Brain pericyte (primary cell): ENCODE measurements around the gene CERS6.

Experiments used
- DNase-seq: peaks from one replicate; pipeline ENCODE4 v3.0.0-alpha.2; 2012; ENCODE audit warnings: low read depth, low spot score

Gene CERS6

DNA sequence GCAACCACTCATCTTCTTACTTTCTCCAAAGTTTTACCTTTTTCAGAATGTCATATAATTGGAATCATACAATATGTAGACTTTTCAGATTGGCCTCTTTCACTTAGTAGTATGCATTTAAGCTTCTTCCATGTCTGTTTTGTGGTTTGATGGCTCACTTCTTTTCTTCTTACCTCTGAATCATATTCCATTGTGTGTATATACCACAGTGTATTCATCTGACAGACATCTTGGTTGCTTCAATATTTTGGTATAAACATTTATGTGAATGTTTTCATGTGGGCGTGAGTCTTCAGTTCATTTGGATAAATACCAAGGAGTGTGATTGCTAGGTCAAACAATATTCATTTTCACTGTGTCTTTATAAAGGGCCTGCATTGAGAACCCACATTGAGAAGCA lies 210.3 kb downstream of the CERS6 start:
- no peak for DNase-seq

DNA sequence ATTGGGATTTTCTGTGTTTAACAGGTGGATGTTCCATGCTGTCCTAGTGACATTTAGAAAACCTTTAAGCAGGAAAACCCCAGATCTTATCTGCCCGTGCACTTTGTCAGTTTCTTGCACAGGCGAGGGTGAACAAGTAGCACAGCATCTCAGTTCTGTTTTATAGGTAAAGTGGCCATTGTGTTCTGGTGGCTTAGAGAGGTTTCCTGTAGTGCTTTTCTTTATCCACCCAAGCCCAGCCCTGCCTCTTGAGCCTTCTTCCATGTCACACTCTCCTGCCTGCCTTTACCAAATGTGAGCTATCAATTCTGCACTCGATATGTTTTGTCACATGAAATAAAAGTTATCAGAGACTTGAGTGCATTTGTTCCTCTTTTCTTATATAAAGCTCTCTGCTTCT lies 211.1 kb downstream of the CERS6 start:
- DNase-seq, result no peak

DNA sequence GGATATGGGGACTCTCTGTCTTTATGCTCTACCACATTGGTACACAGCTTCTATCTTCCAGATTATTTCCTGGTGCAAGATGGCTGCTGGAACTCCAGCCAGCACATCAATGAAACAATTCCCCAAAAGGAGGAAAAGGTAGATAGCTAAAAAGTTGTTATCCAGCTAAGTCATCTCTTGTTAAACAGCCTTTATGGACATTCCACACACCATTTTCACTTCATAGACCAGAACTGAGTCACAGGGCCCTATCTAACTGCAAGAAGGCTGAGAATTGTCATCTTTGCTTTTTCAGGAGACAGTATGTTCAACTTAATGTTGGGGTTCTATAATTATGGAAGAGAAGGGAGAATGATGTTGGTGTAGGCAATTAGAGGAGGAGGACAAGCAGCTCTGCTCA lies 213.1 kb downstream of the CERS6 start:
- DNase-seq, result no peak

DNA sequence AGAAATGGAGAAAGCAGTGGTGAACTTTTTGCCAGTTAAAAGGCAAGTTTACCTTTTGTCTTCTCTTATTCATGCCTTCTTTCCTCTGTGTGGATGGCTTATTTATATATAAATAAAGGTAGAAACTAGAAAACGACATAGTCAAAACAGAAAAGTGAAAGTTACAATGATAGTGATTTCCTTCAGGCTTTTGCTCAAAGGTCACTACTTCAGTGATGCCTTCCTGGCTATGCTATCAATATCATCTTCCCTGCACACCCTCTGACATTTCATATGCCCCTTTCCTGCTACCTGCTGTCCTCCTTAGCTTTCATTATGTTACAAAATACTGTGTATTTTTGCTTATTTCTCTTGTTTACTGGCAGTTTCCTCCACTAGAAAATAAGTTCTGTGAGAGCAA lies 214.4 kb downstream of the CERS6 start:
- DNase-seq, result no peak

DNA sequence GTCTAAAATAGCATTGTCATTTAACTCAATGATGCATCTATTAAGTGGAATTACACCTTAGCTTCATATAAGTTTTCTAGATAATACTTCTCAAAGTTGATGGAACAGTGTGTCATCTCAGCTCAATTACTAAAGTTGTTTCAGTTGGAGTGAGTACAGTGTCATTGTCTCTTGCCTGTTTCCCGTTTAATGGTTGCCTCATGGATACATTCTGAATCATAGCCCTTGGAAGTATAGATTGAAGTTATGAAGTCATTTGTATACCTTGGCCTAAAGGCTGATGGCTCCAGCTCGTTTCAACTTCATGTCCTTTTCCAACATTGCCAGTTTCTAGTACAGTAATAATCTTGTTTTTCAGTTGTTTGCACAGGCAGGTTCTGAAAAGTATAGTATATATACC lies 215.9 kb downstream of the CERS6 start:
- no peak for DNase-seq

DNA sequence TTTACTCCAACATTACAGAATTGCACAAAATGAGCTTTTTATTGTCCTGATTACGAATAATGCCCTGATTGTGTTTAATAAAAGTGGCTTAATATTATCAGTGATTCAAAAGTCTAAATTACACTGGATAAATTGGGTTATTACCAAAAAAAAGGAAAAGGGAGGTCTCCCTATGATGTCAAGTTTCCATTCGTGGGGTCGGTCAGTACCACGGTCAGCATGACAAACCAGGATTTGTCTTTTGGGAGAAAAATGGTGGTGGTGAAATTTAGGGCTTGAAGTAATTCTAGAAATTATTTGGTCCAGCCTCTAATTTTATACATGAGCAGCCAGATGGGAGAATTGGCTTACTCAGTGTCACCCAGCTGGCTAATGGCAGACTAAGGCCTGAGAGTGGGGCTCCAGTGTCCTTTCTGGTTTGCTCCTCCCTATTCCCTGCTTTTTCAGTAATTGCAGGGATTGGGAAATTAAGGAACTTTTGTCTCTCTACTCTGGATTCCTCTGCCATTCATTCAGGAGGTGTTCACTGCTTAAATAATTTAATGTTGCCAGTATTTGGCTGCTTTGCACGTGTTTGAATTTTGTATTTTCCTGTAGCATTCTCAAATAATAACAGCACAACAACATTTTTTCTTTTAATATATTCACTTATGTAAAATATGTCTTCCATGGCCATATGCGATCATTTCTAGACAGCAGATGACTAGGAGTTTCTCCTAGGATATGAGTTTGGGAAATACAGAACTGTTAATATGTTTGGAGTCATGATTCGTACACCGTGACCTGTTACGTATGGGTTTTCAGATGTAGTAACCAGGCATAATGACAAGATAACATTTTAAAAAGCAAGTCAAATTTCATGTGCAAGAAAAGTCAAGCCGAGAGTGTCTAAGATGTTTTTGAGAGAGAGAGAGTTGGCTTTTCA lies 217.5 kb downstream of the CERS6 start:
- no peak for DNase-seq

DNA sequence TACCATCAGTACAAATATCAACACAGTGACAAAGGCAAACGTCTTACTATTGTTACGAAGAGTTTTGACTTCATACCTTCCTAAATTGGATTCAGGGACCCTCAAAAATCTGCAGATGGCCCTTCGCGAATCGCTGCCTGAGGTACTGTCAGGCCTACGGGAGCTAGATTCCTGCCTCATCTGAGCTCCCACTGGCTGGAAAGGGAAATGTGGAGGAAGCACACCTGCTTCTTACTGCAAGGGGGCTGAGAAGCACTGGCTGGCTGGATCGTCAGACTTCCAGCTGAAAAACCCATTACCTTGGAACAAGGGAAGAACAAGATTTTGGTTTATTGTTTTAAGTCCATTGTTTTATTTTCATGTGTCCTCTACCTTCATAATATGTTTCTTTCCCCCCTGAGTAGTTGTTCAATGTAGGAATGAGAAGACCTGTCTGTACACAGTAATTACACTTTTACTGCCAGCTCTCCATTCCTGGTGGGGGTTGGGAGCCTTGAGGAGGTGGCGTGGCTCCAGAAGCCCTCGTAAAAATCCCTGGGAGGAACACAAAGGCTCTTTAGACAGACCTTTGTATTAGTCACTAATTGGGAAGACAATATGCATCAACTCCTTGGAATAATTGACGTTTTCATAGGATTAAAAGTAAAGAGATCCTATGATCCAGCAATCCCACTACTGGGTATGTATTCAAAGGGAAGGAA lies 222.2 kb downstream of the CERS6 start:
- no peak for DNase-seq

DNA sequence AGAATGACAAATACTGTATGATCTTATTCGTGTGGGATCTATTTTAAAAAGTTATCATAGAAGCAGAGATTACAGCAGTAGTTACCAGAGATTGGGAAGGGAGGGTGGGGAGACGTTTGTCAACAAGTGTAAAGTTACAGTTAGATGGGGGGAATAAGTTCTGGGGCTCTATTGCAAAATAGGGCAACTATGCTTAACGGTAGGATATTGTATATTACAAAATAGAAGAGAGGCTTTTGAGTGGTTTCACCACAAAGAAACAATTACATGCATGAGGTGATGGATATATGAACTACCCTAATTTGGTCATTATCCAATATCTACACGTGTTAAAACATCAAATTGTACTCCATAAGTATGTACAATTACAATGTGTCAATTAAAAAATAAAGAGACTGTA lies 223.0 kb downstream of the CERS6 start:
- DNase-seq, result no peak

DNA sequence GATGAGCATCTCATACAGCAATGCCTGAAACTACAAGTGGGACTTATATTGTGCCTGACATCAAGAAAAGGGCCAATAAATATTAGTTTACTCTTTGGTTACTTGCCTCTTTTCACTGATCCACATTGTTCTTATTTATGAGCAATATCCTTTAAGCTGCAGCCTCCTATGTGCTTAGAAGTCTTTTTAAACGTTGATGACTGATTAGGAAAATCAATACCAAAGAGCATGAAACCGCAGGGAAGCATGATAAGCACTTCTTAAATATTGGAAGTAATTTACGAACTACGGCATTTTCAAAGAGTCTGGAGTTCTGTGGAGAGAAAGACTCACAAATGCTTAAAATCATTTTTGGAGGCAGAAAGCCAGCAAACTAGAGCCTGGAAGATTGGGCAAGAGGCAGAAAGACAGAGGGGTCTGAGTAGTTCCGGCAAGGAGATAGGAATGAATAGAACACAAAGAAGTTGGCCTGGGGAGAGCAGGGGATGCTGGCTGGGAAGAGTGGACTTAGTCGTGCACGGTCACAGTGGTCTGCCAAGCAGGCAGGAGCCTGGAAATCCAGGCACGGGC lies 223.8 kb downstream of the CERS6 start:
- DNase-seq, result no peak

DNA sequence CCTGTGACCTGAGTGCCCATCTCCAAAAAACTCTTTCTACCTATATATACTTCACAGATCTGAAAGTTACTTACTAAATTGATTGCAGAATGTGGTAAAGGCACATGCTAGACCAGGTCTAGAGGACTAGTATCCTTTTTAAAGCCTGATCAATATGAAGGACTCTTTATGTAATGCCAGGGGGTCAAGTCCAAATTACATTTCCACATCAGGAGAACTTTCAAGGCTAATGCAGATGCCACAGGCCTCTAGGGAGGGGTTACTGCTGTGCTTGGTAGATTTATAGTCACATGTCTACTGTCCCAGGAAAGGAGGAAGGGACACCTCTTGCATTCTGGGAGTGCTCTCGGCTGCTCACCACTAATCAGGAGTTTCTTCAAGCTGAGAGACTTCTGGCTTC lies 227.9 kb downstream of the CERS6 start:
- DNase-seq, result no peak

DNA sequence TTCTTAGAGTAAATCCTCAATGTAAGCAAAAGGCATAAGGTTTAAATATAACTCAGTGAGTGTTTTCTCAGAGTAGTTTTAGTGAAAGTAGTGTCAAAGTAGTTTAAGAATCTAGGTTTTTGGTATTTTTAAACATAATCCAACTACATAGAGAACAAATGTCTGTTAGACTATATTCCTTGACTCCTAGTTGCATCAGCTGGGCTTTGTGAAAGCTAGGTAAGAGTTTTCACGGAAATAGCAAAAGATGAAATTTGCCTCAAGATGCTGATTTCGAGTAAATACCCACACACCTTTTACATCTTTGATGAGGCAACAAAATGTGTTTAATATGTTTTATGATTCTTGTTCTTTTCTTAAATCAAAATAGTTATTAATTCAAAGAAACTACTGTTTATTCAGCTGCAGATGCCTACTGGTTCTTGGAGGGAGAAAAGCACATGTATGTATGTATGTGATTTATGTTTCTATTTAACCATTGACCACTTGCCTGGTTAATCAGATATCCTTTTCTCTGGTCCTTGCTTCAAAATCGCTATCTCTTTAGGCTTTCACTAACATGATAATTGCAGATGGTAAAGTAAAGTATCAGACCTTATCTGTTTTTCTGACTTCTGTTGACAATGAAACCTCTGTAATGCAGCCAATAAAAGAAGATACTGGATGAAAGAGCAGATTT lies 229.0 kb downstream of the CERS6 start:
- DNase-seq, result no peak

DNA sequence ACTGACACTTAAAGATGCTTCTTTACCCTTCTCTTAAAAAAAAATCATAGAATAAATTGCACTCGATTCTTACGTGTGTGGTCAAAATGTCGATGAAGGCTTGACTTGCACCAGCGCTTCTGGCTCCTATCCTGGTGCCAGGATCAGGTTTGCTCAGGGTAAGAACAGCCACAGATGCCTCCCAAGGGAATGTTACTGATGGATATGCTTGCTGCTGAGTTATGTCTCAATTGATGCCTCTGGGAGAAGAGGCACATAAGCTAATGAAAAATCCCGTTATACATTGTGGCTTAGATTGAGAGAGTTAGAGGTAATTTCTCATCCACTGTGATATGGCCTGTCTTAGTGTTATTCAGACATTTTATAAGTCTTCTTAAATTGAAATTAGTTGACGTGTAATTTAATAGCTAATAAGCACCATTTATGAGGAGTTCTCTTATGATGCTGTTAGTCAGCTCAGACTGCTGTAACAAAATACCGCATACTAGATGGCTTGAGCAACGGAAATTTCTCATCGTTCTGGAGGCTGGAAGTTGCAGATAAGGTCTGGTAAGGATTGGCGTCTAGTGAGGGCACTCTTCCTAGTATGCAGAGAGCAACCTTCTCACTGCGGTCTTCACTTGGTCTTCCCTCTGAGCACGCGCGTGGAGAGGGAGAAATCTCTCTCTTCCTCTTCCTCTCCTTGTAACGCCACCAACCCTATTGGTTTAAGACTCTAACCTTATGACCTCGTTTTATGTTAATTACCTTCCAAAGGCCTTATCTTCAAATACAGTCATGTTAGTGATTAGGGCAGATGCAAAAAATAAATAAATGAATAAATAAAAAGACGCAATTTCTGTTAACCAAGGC lies 229.8 kb downstream of the CERS6 start:
- DNase-seq, result no peak

DNA sequence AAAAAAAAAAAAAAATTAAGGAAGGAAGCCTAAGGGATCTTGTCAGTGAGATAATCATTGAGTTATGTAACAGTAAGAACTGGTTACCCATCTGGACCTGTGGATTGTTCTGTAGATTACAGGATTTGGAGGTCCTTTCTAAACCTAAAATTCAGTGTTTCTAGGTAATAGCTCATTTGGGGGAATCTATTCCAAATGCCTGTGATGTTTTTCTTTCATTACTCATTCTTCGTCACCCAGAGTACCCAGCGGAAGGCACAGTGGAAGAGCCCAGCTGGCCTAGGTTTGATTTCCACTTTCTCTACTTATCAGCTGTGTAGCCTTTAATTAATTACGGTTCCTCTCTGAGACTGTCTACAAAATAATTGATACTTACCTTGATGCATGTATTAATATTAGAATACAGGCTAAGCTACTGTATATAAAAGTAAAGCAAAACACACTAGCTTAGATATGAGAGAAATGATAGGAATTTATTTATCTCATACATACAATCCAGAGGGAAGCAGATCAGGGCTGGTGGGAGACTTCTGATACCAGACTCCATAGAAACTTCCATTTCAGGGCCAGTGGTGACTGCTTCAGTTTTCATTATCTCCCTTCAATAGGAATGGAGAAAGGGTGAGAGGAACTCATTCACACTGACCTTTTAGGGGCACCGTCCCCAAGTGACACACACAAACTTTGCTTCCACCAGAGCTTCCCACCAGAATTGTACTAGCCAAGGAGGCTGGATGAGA lies 230.6 kb downstream of the CERS6 start:
- DNase-seq, result no peak

DNA sequence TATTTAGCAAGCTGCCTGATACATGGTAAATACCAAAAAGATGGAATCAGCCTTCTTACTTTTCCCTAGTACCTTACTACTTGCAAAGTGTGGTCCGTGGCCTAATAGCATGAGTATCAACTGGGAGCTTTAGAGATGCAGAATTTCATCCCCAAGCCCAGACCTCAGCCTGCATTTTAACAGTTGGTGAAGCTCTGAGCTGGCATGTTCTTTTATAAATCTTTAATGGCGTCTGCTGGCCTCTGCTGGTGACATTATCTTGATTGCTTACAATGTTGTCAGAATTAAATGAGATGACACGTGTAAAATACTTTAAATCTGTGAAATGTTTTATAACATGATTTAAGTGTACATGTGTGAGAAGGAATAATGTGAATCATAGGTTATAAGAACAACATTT lies 231.2 kb downstream of the CERS6 start:
- DNase-seq, result no peak

DNA sequence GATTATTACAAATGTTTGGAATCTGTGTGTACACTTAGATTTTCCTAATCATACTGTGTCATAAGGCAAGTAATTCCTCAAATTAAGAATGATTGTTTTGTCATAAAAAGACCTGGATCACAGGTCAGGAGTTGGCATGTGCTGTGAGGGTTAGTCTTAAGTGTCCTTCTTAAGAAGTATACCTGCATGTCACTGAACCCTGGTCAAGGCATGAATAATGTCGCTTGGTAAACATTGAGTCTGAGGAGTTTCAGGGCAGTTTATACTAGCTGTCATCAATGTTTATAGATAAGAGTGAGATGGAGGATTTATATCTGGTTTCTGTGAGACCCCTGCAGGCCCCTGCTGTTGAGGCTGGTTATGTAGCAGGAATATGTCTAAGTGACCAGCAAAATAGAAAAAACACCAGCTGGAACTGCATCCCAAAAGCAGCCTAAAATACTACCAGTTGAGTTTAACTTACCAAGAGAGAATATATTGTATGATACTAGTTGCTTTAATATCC lies 234.4 kb downstream of the CERS6 start:
- no peak for DNase-seq

DNA sequence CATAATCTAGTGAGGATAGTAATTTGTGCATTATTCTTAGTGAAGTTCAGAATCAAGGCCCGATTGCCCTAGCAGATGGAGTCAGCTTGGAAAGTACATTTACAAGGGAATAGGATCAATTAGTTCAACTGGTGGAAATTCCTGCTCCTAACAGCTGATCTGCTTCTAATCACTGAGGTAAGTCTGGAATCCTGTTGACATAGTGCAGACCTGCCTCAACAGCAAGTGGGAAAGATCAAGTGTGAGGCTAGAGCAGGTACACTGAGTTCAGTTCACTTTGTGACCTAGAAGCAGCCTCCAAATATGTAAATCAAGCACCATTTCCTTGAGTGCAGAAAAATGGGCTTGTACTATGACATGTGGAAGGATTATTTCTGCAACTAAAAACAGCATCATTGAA lies 235.1 kb downstream of the CERS6 start:
- DNase-seq, result no peak

DNA sequence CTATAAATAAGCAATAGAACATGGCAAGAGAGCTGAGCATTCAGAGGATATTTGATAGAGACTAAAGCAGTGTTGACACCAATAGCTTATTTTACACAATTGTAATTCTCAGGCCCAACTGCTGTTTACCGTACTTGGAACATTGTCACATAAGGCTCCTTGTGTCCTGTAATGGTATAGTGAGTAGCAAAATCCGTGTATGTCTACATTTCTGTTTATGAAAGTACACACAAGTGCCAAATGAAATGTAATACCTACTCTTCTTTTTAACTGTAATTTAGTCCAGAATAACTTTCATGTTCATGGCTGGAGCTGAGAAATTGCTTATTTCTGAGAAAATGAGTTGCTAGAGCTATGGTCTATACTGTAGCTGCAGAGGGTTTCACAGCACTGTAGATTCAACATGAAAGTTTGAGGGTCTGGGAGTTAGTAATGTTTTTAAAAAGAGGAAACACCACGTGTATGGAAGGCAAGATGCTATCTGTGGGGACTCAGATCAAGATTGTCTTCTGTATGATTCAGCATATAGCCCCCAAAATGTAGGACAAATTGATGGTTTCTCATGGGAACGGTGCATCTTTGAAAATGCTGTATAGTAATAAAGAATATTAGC lies 236.2 kb downstream of the CERS6 start:
- no peak for DNase-seq

DNA sequence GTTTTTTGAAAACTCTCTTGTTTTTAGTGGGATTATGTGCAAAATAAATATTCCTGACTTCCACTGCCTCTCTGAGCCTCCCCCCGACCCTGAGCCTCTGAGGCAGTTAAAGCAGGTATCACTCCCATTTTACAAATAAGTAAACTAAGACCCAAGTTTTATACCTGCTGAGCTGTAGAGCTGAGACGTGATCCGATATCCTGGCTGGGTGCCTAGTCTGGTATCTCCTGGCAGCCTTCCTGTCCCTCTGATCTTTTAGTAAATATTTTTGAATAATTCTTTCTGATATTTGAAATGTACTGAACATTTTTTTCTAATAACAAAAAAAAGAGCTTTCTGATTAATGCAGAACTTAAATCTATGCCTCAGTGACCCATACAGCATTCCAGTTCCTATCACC lies 238.1 kb downstream of the CERS6 start:
- no peak for DNase-seq

DNA sequence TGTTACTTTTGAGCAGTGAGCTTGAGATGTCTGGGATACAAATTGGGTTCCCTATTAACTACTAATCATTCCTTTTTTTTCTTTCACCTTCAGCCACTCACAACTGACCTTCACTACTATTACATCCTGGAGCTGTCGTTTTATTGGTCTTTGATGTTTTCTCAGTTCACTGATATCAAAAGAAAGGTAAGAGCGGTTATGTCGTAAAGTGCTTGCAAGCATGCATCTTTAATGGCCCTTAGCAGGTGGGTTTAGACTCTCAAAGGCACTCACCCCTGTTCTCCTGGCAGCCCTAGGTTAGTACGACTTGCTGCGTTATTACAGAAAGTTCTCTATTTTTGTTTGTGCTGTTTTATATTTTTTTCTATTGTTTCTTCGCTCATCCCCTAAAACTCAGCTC lies 238.8 kb downstream of the CERS6 start:
- DNase-seq, result no peak

DNA sequence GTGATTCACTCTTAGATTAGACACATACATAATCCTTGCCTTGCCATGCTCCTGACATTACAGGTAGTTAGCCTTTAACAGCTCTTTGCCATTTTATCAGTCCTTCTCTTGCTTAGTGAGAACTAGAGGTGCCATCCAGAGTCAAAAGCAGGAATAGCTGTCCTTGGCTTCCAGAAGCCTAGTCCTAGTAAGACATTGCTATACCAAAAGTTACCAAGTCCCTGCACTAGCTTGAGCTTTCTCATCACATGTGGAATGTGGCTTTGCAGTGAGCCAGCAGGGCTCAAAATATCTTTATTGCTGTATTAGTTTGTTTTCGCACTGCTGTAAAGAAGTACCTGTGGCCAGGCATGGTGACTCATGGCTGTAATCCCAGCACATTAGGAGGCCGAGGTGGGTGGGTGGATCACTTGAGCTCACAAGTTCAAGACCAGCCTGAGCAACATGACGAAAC lies 241.6 kb downstream of the CERS6 start:
- no peak for DNase-seq
